ENCODE results near the gene HOMER2. TPM values are rescaled to one million over a fixed set of nuclear protein-coding genes. Genes with fewer than 3 reads are reported as not detected.

HOMER2 gene
- total and polyA plus RNA-seq, 9 of the 15 experiments (the other 6 are each of a cell fraction or from before 2014, with no cell fraction given): 0.13 to 0.47 (median 0.29) TPM; not detected in 1

GRCh38 chr15:82898961-82899360, 53.6 kb downstream of the HOMER2 start:
- ATAC-seq (no peak), FAIRE-seq (no peak), DNase-seq (ENCODE audit: extremely low read depth in 1 of 4, low spot score in 3 of 4) (no peak)
- ChIA-PET POLR2A (interaction anchor here (0.6 kb wide), 1 partner anchor 96 kb away, joined by 4 read pairs; no protein-coding TSS in a partner anchor), CTCF (ENCODE audit: low intra/inter-chr PET ratio) (no interaction called here)
- Histone ChIP-seq H3K79me2 (ENCODE audit: control insufficient read depth, insufficient read depth, low read length) (no peaks in the 10 kb centered on the region), H3K4me2 (ENCODE audit: insufficient read depth, low read length) (no peak overlapping the region), H3K4me3 (no peak overlapping the region), H3K27ac (ENCODE audit: extremely low read depth, low read depth, low read length) (no peak overlapping the region), H3K27me3 (ENCODE audit: control insufficient read depth in 2 of 2, insufficient read depth in 2 of 2, low read length in 2 of 2) (peaks cover 38 to 54% of the 10 kb centered on the region in 2 experiments), H3K9me1 (ENCODE audit: control insufficient read depth, insufficient read depth, low read length) (no peaks in the 10 kb centered on the region), H3K36me3 (ENCODE audit: control insufficient read depth, insufficient read depth, low read length) (no peaks in the 10 kb centered on the region), H3K9ac (ENCODE audit: insufficient read depth in 1 of 2, low read depth in 2 of 2, low read length in 2 of 2) (no peak overlapping the region), H2AFZ (ENCODE audit: low read depth, low read length) (no peak overlapping the region), H3K9me3 (replicated peaks; ENCODE audit: control insufficient read depth, insufficient read depth, low read depth, low read length) (no peaks in the 10 kb centered on the region), H3K4me1 (replicated peaks in 1 of 2; ENCODE audit: control insufficient read depth in 2 of 2, insufficient read depth in 2 of 2, low read length in 2 of 2) (no peaks in the 10 kb centered on the region), H4K20me1 (replicated peaks; ENCODE audit: control insufficient read depth, insufficient read depth, low read length) (no peaks in the 10 kb centered on the region; the same call in 1 of the 2 replicates)
- WGBS (ENCODE audit: insufficient coverage, low coverage, missing lambda C conversion rate): 0% methylated on average over 2 of the region's 2 CpGs
- in situ Hi-C loops (cut with MboI): no loop called here
- BruUV-seq (replicated peaks): no TSS peak
- intact Hi-C loops (cut with micrococcal nuclease): no loop called here
- TF ChIP-seq, protein P1, sequence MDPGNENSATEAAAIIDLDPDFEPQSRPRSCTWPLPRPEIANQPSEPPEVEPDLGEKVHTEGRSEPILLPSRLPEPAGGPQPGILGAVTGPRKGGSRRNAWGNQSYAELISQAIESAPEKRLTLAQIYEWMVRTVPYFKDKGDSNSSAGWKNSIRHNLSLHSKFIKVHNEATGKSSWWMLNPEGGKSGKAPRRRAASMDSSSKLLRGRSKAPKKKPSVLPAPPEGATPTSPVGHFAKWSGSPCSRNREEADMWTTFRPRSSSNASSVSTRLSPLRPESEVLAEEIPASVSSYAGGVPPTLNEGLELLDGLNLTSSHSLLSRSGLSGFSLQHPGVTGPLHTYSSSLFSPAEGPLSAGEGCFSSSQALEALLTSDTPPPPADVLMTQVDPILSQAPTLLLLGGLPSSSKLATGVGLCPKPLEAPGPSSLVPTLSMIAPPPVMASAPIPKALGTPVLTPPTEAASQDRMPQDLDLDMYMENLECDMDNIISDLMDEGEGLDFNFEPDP (CRISPR knock-in tag; IDR thresholded peaks at IDR 0.05): no peak
- TF ChIP-seq MXI1 (IDR thresholded peaks at IDR 0.05; ENCODE audit: low read depth, low read length): no peak
- no peak for TF ChIP-seq SMAD1 (IDR thresholded peaks at IDR 0.05; ENCODE audit: low read depth, low read length, partially characterized antibody)
- no peak for TF ChIP-seq ZNF3 (CRISPR knock-in tag; IDR thresholded peaks at IDR 0.05)
- TF ChIP-seq, protein P2, sequence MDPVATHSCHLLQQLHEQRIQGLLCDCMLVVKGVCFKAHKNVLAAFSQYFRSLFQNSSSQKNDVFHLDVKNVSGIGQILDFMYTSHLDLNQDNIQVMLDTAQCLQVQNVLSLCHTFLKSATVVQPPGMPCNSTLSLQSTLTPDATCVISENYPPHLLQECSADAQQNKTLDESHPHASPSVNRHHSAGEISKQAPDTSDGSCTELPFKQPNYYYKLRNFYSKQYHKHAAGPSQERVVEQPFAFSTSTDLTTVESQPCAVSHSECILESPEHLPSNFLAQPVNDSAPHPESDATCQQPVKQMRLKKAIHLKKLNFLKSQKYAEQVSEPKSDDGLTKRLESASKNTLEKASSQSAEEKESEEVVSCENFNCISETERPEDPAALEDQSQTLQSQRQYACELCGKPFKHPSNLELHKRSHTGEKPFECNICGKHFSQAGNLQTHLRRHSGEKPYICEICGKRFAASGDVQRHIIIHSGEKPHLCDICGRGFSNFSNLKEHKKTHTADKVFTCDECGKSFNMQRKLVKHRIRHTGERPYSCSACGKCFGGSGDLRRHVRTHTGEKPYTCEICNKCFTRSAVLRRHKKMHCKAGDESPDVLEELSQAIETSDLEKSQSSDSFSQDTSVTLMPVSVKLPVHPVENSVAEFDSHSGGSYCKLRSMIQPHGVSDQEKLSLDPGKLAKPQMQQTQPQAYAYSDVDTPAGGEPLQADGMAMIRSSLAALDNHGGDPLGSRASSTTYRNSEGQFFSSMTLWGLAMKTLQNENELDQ (CRISPR knock-in tag; IDR thresholded peaks at IDR 0.05; ENCODE audit: borderline replicate concordance): no peak
- TF ChIP-seq MXD1 (CRISPR knock-in tag; IDR thresholded peaks at IDR 0.05; ENCODE audit: borderline replicate concordance, poor library complexity, severe bottlenecking): no peak
- no peak for TF ChIP-seq REST (IDR thresholded peaks at IDR 0.05; ENCODE audit: borderline replicate concordance)
- TF ChIP-seq REST (CRISPR knock-in tag; IDR thresholded peaks at IDR 0.05; ENCODE audit: low read depth): no peak
- TF ChIP-seq HSF4 (CRISPR knock-in tag; IDR thresholded peaks at IDR 0.05; ENCODE audit: borderline replicate concordance): no peak

Measured in K562 (cell line).